Activated CD8-positive, alpha-beta T cell treated with anti-CD3 and anti-CD28 coated beads, Interleukin-2, amount 10 ng/mL, durations not matched to agents 7 days and 5 days (primary cell): ENCODE measurements around the gene FIS1. TPM values are rescaled to one million over a fixed set of nuclear protein-coding genes. Genes with fewer than 3 reads are reported as not detected.
"Not testable (repeated sequence)": the region's sequence is repeated elsewhere in the genome, so short reads cannot be mapped to it uniquely, and the experiment has no call there.

Experiments
- ATAC-seq: fragments of 150-1000 bp; cut with Tn5 transposase; one replicate; pipeline ENCODE4 v1.10.0; 2021; ENCODE audit warnings: moderate library complexity
- CTCF ChIA-PET: fragments of 350-600 bp; sonication (Branson Sonifier 250); formaldehyde crosslinking; loops from one replicate; lab custom pipeline; 2021; ENCODE audit warnings: antibody characterized with exemption; lab: Charles Lee
- POLR2A ChIA-PET: fragments of 350-600 bp; sonication (Branson Sonifier 250); formaldehyde crosslinking; loops from one replicate; lab custom pipeline; 2021; ENCODE audit warnings: antibody characterized with exemption; lab: Charles Lee
- DNase-seq: peaks from one replicate; pipeline ENCODE4 v3.0.0-alpha.2; 2020
- H3K27ac Mint-ChIP-seq: one replicate; pipeline ENCODE4 v1.8.0; 2021; ENCODE audit warnings: mild to moderate bottlenecking, mixed read lengths
- H3K27me3 Mint-ChIP-seq: one replicate; pipeline ENCODE4 v1.8.0; 2021; ENCODE audit warnings: low read depth, mixed read lengths
- H3K36me3 Mint-ChIP-seq: one replicate; pipeline ENCODE4 v1.8.0; 2021; ENCODE audit warnings: low read depth, mixed read lengths
- H3K4me1 Mint-ChIP-seq: one replicate; pipeline ENCODE4 v1.8.0; 2021; ENCODE audit warnings: low read depth, mixed read lengths
- H3K4me3 Mint-ChIP-seq: one replicate; pipeline ENCODE4 v1.8.0; 2021; ENCODE audit warnings: mild to moderate bottlenecking, mixed read lengths
- H3K9me3 Mint-ChIP-seq: one replicate; pipeline ENCODE4 v1.8.0; 2022; ENCODE audit warnings: mixed read lengths; ENCODE audit not compliant: insufficient read depth
- total RNA-seq, 2 experiments: library from RNA; stranded (reverse); gene quantifications; one replicate each; pipeline ENCODE4 v1.2.3, GENCODE V29; 2021

FIS1 gene
- total RNA-seq, 2 experiments from 2014 or later: 103 to 108 TPM

GRCh38 chr7:101280912-101281311, 36.0 kb upstream of the FIS1 start:
- H3K4me3 Mint-ChIP-seq, H3K27me3 Mint-ChIP-seq, POLR2A ChIA-PET, H3K27ac Mint-ChIP-seq, DNase-seq, ATAC-seq, H3K36me3 Mint-ChIP-seq, H3K4me1 Mint-ChIP-seq, H3K9me3 Mint-ChIP-seq: not testable (repeated sequence)
- CTCF ChIA-PET: interaction anchor here (1.0 to 5.6 kb wide), 2 partner anchors 11 to 88 kb away, joined by 3 to 48 read pairs; no protein-coding TSS in a partner anchor

- Mint-ChIP-seq H3K36me3 (no peaks in the 10 kb centered on the region), H3K4me3 (no peak overlapping the region), H3K27me3 (peaks cover 4% of the 10 kb centered on the region), H3K27ac (no peak overlapping the region), H3K9me3 (no peaks in the 10 kb centered on the region), H3K4me1 (peaks cover 6% of the 10 kb centered on the region)
- POLR2A ChIA-PET: no interaction called here
- ATAC-seq (no peak), DNase-seq (no peak)
- CTCF ChIA-PET: interaction anchor here (1.1 to 5.6 kb wide), 2 partner anchors 14 to 135 kb away, joined by 3 to 48 read pairs; no protein-coding TSS in a partner anchor
Measured at GRCh38 chr7:101278461-101279292, 33.8 kb upstream of the FIS1 start.

- Mint-ChIP-seq H3K9me3 (no peaks in the 10 kb centered on the region), H3K27ac (no peak overlapping the region), H3K4me1 (no peaks in the 10 kb centered on the region), H3K27me3 (peaks cover 6% of the 10 kb centered on the region), H3K36me3 (no peaks in the 10 kb centered on the region), H3K4me3 (no peak overlapping the region)
- ATAC-seq (no peak), DNase-seq (no peak)
- CTCF ChIA-PET: no interaction called here
- POLR2A ChIA-PET: no interaction called here
Measured at GRCh38 chr7:101277155-101277554, 32.3 kb upstream of the FIS1 start.

- Mint-ChIP-seq H3K4me3 (no peak overlapping the region), H3K27ac (no peak overlapping the region), H3K4me1 (no peaks in the 10 kb centered on the region), H3K9me3 (no peaks in the 10 kb centered on the region), H3K27me3 (peaks cover 3% of the 10 kb centered on the region), H3K36me3 (no peaks in the 10 kb centered on the region)
- DNase-seq (no peak), ATAC-seq (no peak)
- ChIA-PET CTCF (interaction anchor here (1.2 to 1.5 kb wide), 3 partner anchors 10 to 19 kb away, joined by 3 to 10 read pairs (median 3); no protein-coding TSS in a partner anchor), POLR2A (no interaction called here)
Measured at GRCh38 chr7:101273206-101273605, 28.3 kb upstream of the FIS1 start.

GRCh38 chr7:101271021-101271420, 26.1 kb upstream of the FIS1 start:
- ATAC-seq (no peak), DNase-seq (no peak)
- Mint-ChIP-seq H3K9me3 (no peaks in the 10 kb centered on the region), H3K4me3 (no peak overlapping the region), H3K27me3 (peaks cover 3% of the 10 kb centered on the region), H3K27ac (no peak overlapping the region), H3K4me1 (no peaks in the 10 kb centered on the region), H3K36me3 (no peaks in the 10 kb centered on the region)
- ChIA-PET POLR2A (no interaction called here), CTCF (no interaction called here)

- CTCF ChIA-PET: no interaction called here
- H3K9me3 Mint-ChIP-seq: no peaks in the 10 kb centered on the region
- DNase-seq (no peak), ATAC-seq (no peak)
- no peaks in the 10 kb centered on the region for H3K4me1 Mint-ChIP-seq
- peaks cover 3% of the 10 kb centered on the region for H3K27me3 Mint-ChIP-seq
- H3K36me3 Mint-ChIP-seq: no peaks in the 10 kb centered on the region
- POLR2A ChIA-PET: no interaction called here
- no peak overlapping the region for H3K4me3 Mint-ChIP-seq
- H3K27ac Mint-ChIP-seq: no peak overlapping the region
Measured at GRCh38 chr7:101269664-101270063, 24.8 kb upstream of the FIS1 start.

GRCh38 chr7:101265622-101266516, 21.0 kb upstream of the FIS1 start:
- no peak overlapping the region for H3K27ac Mint-ChIP-seq
- H3K4me3 Mint-ChIP-seq: no peak overlapping the region
- no peaks in the 10 kb centered on the region for H3K36me3 Mint-ChIP-seq
- no peak for ATAC-seq
- peaks cover 5% of the 10 kb centered on the region for H3K27me3 Mint-ChIP-seq
- no peak for DNase-seq
- no peaks in the 10 kb centered on the region for H3K4me1 Mint-ChIP-seq
- ChIA-PET CTCF (no interaction called here), POLR2A (interaction anchor here (0.6 kb wide), 1 partner anchor 200 kb away, joined by 3 read pairs; no protein-coding TSS in a partner anchor)
- no peaks in the 10 kb centered on the region for H3K9me3 Mint-ChIP-seq

- ATAC-seq, DNase-seq, H3K27ac Mint-ChIP-seq, H3K27me3 Mint-ChIP-seq, CTCF ChIA-PET, H3K4me1 Mint-ChIP-seq, H3K36me3 Mint-ChIP-seq, H3K9me3 Mint-ChIP-seq, H3K4me3 Mint-ChIP-seq, POLR2A ChIA-PET: not testable (repeated sequence)
Measured at GRCh38 chr7:101264102-101264706, 19.3 kb upstream of the FIS1 start.

- Mint-ChIP-seq H3K4me1 (no peaks in the 10 kb centered on the region), H3K4me3 (no peak overlapping the region), H3K36me3 (no peaks in the 10 kb centered on the region), H3K9me3 (no peaks in the 10 kb centered on the region), H3K27me3 (peaks cover 2% of the 10 kb centered on the region), H3K27ac (no peak overlapping the region)
- no peak for ATAC-seq
- ChIA-PET CTCF (interaction anchor here (1.2 to 1.4 kb wide), 3 partner anchors 14 to 66 kb away, joined by 3 to 4 read pairs (median 4); no protein-coding TSS in a partner anchor), POLR2A (no interaction called here)
- DNase-seq: no peak
Measured at GRCh38 chr7:101258243-101258731, 13.4 kb upstream of the FIS1 start.

GRCh38 chr7:101255796-101256195, 10.9 kb upstream of the FIS1 start:
- POLR2A ChIA-PET: no interaction called here
- H3K36me3 Mint-ChIP-seq: peaks cover 8% of the 10 kb centered on the region
- ATAC-seq: no peak
- no peaks in the 10 kb centered on the region for H3K9me3 Mint-ChIP-seq
- DNase-seq: no peak
- no peaks in the 10 kb centered on the region for H3K27me3 Mint-ChIP-seq
- CTCF ChIA-PET: interaction anchor here (1.4 to 4.3 kb wide), 3 partner anchors 11 to 38 kb away, joined by 7 to 32 read pairs (median 7); partner anchors contain the start of genes FIS1, PLOD3 and ZNHIT1
- H3K27ac Mint-ChIP-seq: no peak overlapping the region
- no peak overlapping the region for H3K4me3 Mint-ChIP-seq
- peaks cover 16% of the 10 kb centered on the region for H3K4me1 Mint-ChIP-seq

- not testable (repeated sequence) for H3K4me3 Mint-ChIP-seq, DNase-seq, H3K9me3 Mint-ChIP-seq, H3K27me3 Mint-ChIP-seq, H3K27ac Mint-ChIP-seq, ATAC-seq
- POLR2A ChIA-PET: interaction anchor here (3.2 kb wide), 1 partner anchor 35 kb away, joined by 16 read pairs; the partner anchor contains the start of genes PLOD3 and ZNHIT1
- peaks cover 27% of the 10 kb centered on the region for H3K4me1 Mint-ChIP-seq
- CTCF ChIA-PET: interaction anchor here (0.7 to 4.3 kb wide), 4 partner anchors 9 to 108 kb away, joined by 5 to 32 read pairs (median 8); partner anchors contain the start of gene FIS1
- peaks cover 18% of the 10 kb centered on the region for H3K36me3 Mint-ChIP-seq
Measured at GRCh38 chr7:101253199-101253598, 8.3 kb upstream of the FIS1 start.
